HG02981 (cell line): Measurements from ENCODE around the gene CAMKK2.
"Not testable (repeated sequence)": the region's sequence is repeated elsewhere in the genome, so short reads cannot be mapped to it uniquely, and the experiment has no call there.

Experiments
- ATAC-seq: cut with Tn5 transposase; IDR thresholded peaks from one replicate; pipeline ENCODE4 v1.9.1; 2021; ENCODE audit warnings: mild to moderate bottlenecking, moderate library complexity; ENCODE audit not compliant: unreplicated experiment

Gene CAMKK2

DNA sequence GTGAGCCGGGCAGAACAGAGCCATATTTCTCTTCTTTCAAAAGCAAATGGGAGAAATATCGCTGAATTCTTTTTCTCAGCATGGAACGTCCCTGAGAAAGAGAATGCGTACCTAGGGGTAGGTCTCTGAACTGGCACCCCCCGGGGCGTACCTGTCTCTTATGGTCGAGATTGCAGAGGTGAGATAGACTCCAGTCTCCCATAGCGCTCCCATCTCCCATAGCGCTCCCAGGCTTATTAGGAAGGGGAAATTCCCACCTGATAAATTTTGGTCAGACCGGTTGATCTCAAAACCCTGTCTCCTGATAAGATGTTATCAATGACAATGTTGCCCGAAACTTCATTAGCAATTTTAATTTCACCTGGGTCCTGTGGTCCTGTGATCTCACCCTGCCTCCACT, 16.0 kb downstream of the CAMKK2 start:
- ATAC-seq = not testable (repeated sequence)

DNA sequence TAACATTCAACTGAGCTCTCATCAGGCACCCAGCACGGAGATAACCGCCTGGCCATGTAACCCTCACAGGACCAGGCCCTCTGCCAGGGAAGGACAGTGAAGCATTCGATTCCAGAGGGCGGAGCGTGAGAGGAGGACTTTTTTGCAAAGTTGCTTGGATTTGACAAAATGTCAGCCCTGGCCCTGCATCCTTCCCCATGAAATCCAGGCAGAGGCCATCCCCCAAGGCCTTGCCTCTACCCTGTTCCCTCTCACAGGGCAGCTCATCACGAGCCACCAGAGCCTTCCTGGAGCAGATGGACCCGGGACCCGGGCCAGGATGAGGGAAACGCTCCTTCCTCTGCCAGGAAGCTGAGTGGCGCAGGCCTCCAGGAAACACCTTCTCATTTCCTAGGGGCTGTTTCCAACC, 17.0 kb downstream of the CAMKK2 start:
- no peak for ATAC-seq

GRCh38 chr12:121279071-121279375, 17.5 kb downstream of the CAMKK2 start:
- ATAC-seq = no peak

GRCh38 chr12:121278169-121279070, 18.1 kb downstream of the CAMKK2 start:
- ATAC-seq = no peak

- no peak for ATAC-seq
Observed at GRCh38 chr12:121277374-121277759, 19.1 kb downstream of the CAMKK2 start.

- ATAC-seq = no peak
Observed at GRCh38 chr12:121274036-121274763, 22.3 kb downstream of the CAMKK2 start.

DNA sequence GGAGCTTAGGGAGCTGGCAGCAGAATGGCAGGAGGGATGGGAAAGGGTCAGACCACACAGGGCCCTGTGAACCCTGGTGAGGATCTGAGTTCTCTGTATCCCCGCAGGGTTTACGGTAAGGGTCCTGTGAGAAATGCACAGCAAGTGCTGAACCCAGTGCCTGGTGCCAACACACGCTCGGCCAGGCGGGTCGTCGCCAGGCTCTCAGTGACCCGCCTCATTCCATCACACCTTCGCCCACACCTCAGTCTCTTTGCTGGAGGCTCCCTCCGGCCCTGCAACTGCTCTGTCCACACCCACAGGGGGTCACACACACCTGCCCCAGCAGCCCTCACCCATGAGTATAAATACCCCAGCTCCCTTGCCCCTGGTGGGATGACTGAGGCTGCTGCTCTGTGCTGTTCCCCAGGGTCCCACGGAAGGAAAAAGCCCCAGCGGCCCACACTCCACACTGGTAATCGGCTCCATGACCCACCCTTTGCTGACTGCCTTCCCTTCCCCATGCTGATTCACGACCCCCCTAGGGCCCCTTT, 23.1 kb downstream of the CAMKK2 start:
- ATAC-seq = no peak

DNA sequence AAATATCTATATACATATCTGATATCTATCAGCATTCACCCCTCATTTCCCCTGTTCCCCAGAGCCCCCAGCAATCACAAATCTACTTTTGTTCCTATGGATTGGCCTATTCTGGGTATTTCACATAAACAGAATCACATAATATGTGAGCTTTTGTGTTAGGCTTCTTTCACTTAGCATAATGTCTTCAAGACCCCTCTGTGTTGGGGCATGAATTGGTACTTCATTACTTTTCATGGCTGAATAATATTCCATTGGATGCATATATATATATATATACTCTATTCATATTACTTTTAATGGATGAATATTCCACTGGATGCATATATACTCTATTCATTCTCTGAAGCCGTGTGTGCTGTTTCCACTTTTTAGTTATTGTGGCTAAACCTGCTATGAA, 28.7 kb downstream of the CAMKK2 start:
- ATAC-seq = no peak

- no peak for ATAC-seq
Observed at GRCh38 chr12:121264951-121265515, 31.5 kb downstream of the CAMKK2 start.

- no peak for ATAC-seq
Observed at GRCh38 chr12:121264135-121264534, 32.4 kb downstream of the CAMKK2 start.

DNA sequence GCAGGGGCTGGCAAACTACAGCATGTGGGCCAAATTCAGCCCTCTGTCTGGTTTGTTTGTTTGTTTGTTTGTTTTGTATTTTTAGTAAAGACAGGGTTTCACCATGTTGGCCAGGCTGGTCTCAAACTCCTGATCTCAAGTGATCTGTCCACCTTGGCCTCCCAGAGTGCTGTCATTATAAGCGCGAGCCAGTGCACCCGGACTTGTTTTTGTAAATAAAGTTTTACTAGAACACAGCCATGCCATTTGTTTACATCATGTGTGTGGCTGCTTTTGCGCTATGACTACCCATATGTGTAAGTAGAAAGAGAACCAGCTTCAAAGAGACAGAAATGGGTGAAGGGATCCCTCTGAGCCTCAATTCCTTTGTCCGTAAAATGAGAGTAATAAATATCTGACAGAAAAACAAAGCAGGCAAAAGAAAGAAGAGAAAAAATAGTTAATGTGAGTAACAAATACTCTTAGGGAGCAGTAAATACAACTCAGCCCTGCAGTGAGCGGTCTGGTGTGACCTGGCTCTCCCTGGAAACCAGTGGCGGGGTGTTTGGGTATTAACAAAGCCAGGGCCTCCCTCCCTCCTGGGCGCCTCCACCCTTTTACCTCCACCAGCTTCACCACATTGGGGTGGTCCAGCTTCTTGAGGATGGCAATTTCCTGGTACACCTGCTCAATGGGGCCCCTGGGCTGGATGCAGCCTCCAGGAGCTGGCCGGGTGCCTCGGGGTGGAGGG, 33.1 kb downstream of the CAMKK2 start:
- no peak for ATAC-seq

DNA sequence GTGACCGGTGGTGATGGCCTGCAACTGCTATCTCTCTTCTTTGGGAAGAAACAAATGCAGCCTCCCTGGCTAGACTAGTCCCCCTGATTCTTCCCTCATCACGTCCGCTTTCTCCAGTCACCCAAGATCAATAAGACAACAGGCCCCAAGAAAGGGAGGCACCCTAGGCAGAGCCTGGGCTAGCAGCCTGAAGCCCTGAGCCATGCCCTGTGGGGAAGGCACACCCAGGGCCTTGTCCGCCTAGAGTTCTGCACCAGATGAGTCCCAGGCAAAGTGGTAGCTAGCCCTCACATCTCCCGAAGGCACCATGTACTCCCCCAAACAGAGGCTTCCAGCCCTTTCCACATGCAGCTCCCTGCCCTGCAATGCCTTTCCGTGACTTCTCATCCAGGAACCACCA, 35.1 kb downstream of the CAMKK2 start:
- no peak for ATAC-seq

DNA sequence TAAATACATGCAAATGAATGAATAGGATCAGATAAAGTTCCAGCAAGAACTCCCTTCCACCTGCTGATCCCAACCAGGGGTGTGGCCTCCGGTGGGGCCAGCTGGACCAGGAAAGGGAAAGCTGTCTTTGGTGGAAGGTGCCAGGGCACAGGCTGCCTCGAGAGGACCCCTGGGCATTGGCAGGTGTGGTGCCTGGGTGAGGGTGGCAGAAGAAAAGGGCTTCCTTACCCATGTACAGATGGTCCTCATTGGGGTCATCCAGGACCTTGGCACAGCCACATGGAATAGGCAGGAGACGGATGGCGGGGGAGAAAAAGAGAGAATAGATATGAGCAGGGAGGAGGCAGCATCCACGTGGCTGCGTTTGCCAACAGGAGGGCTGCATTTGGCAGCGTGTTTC, 36.4 kb downstream of the CAMKK2 start:
- ATAC-seq = no peak

GRCh38 chr12:121259074-121259473, 37.4 kb downstream of the CAMKK2 start:
- ATAC-seq = no peak

GRCh38 chr12:121257704-121258449, 38.6 kb downstream of the CAMKK2 start:
- ATAC-seq = not testable (repeated sequence)

DNA sequence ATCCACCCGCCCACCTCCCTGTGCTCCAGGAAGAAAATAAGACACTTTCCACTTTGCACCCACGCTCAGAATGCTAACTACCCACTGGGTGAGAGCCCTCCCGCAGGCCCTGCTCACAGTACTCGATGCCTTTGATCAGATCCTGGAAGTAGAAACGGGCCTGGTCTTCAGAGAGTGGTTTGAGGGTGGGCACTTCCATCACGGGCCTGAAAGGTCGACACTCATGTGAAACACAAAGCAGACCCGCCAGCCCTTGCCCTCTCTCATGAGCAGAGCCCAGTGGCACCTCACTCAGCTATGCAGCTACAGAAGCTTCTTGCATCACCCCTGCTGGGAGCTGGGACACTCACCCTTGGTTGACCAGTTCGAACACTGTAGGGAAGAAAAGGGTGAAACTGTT, 41.1 kb downstream of the CAMKK2 start:
- no peak for ATAC-seq

DNA sequence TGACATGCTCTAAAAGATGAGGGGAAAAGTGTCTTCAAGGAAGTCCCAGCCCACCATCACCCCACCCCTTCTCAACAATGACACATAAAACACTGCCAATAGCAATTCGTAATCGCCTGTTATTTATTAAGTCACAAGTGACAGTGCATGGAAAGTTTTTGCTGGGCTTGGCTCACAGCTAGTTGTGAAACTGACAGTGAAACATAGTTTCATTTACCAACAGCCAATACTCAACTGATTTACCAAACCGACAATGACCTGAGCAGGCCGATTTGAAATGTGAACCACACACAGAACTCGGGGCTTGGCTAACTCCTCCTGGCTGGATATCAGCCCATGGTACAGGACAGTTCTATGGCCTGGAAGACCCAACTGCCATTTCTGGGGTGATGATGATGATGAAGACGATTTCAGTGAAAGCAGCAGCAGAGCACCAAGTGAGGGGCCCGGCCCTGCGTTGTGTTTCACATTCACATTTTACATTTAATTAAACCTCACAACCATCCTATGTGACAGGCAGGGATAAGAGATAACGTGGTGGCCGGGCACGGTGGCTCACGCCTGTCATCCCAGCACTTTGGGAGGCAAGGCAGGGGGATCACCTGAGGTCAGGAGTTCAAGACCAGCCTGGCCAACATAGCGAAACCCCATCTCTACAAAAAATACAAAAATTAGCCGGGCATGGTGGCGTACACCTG, 42.7 kb downstream of the CAMKK2 start:
- ATAC-seq = no peak

- ATAC-seq = no peak
Observed at GRCh38 chr12:121252712-121253345, 43.7 kb downstream of the CAMKK2 start.

GRCh38 chr12:121251838-121252237, 44.7 kb downstream of the CAMKK2 start:
- ATAC-seq = no peak
